ENCODE data around the gene TNFRSF6B. TPM values are rescaled to one million over a fixed set of nuclear protein-coding genes. Genes with fewer than 3 reads are reported as not detected.

Gene TNFRSF6B
- total and polyA plus RNA-seq, 2 of the 4 experiments (the other 2 are of a cell fraction) = 1.3 to 11.0 TPM

DNA sequence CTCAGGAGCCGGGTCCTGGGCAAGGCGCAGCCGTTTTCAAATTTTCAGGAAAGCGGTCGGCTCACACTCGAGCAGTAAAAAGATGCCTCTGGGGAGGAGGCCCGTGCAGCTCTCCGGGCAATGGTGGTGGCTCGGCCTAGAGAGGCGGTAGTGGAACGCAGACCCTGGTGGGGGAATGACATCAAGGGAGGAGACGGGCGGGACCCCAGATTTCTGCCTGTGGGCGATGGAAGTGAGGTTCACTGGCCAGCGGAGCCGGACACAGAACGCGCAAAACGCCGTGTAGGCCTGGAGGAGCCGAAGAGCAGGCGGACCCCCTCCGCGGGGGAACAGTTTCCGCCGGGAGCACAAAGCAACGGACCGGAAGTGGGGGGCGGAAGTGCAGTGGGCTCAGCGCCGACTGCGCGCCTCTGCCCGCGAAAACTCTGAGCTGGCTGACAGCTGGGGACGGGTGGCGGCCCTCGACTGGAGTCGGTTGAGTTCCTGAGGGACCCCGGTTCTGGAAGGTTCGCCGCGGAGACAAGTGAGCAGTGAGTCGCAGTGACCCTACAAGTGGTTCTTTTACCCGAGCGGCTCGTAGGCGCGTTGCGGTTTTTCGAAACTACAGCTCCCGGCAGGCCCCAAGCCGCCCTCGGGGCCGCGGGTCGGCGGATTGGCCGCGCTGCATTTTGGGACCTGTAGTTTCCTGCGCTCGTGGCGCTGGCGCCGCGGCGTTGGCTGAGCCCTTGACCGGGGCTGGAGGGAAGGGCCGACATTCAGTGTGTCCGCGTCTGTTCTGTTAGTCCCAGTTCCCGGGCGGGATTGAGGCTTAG is 38.3 kb upstream of the TNFRSF6B start, which contains the start of gene RTEL1:
RTEL1 (plus strand) TSS at position 376 of the 812 bp plus-strand sequence. CDS start 1,091 bp downstream, outside the sequence.
- dilution Hi-C loops (cut with HindIII; ENCODE audit: low sequenced_read_pairs, unreplicated experiment) = no loop called here
- H4K5ac ChIP-seq (ENCODE audit: low read depth, low read length) = peak within 1 kb of the TSS; percentile 81
- intact Hi-C loops (cut with micrococcal nuclease) = loop anchor here (10.0 kb wide), 1 partner anchor 123 kb away; the partner anchor contains the start of gene PTK6

More for the DNA sequence above, 38.3 kb upstream of the TNFRSF6B start, which contains the start of gene RTEL1:
- Histone ChIP-seq H3K56ac (ENCODE audit: extremely low read depth, insufficient read depth, low read length) (peak within 1 kb of the TSS; percentile 88), H3K27ac (ENCODE audit: insufficient read depth, low read length) (peak within 1 kb of the TSS; percentile 96), H3K4me2 (ENCODE audit: low read depth, low read length) (peak within 1 kb of the TSS; percentile 81), H4K8ac (ENCODE audit: low read depth in 2 of 2, low read length in 2 of 2) (peak within 1 kb of the TSS; percentile 64 to 97), H3K18ac (ENCODE audit: low read depth, low read length) (peak within 1 kb of the TSS; percentile 67; the same call in 1 of the 2 replicates), H3K27me3 (ENCODE audit: control insufficient read depth, insufficient read depth, low read length) (no peaks in the 10 kb centered on the region), H4K20me1 (ENCODE audit: insufficient read depth, low read length) (peaks cover 3% of the 10 kb centered on the region; the same call in 1 of the 2 replicates), H3K9me3 (ENCODE audit: control insufficient read depth, insufficient read depth, low read length) (no peaks in the 10 kb centered on the region), H3K14ac (replicated peaks; ENCODE audit: low read depth, low read length) (peak within 1 kb of the TSS; percentile 88), H3K9ac (ENCODE audit: low read depth, low read length) (peak within 1 kb of the TSS; percentile 93), H2AK9ac (replicated peaks; ENCODE audit: low read depth, low read length, poor library complexity) (peak within 1 kb of the TSS; percentile 88), H2BK120ac (ENCODE audit: low read depth, low read length) (peak within 1 kb of the TSS; percentile 57; the same call in 1 of the 2 replicates), H2AK5ac (ENCODE audit: low read depth, low read length) (peak within 1 kb of the TSS; percentile 90), H3K4ac (ENCODE audit: low read depth, low read length) (peak within 1 kb of the TSS; percentile 88), H4K91ac (ENCODE audit: insufficient read depth, low read depth, low read length) (peak within 1 kb of the TSS; percentile 89), H2BK20ac (ENCODE audit: low read depth, low read length) (no peak within 1 kb of the TSS), H3K9me1 (ENCODE audit: insufficient read depth, low read length) (0 out of 2 replicates have a peak, but pooled peaks cover 12% of the 10 kb centered on the region), H3K4me1 (ENCODE audit: control insufficient read depth, insufficient read depth, low read length) (peaks cover 13% of the 10 kb centered on the region), H3K4me3 (ENCODE audit: insufficient read depth, low read depth, low read length) (peak within 1 kb of the TSS; percentile 85), H3K23ac (ENCODE audit: low read depth, low read length) (peak within 1 kb of the TSS; percentile 91), H3K79me1 (ENCODE audit: low read depth in 1 of 2, low read length in 2 of 2) (peaks cover 15 to 37% of the 10 kb centered on the region in 2 experiments), H2BK15ac (ENCODE audit: low read depth, low read length) (no peak within 1 kb of the TSS; the same call in 2 of the 3 replicates), H3K36me3 (ENCODE audit: control insufficient read depth, insufficient read depth, low read length) (peaks cover 21% of the 10 kb centered on the region; the same call in 1 of the 2 replicates), H2AFZ (replicated peaks; ENCODE audit: low read length, poor library complexity) (peak within 1 kb of the TSS; percentile 98), H2BK5ac (ENCODE audit: low read depth, low read length, poor library complexity, severe bottlenecking) (peak within 1 kb of the TSS; percentile 92)
- 0% methylated on average over 42 of the region's 73 CpGs; no CpG with 5 or more reads in 1 of the 2 experiments for WGBS, 2 experiments (ENCODE audit: extremely low coverage in 2 of 2, insufficient read length in 1 of 2)
- TF ChIP-seq SMC3 (IDR thresholded peaks at IDR 0.05; ENCODE audit: low read depth, low read length) = peak; percentile 21; the same call in 1 of the 2 replicates
- no peak for TF ChIP-seq FOS (IDR thresholded peaks at IDR 0.05; ENCODE audit: low read depth, low read length)
- no peak for TF ChIP-seq POLR2A (IDR thresholded peaks at IDR 0.05; ENCODE audit: low read depth, low read length)
- TF ChIP-seq RFX5 (IDR thresholded peaks at IDR 0.05; ENCODE audit: low read depth, low read length) = no peak
- no peak for TF ChIP-seq CEBPB (IDR thresholded peaks at IDR 0.05; ENCODE audit: low read depth, low read length)
- 0 out of 2 replicates have a peak, but pooled peaks have one; percentile 20 for TF ChIP-seq ELK1 (IDR thresholded peaks at IDR 0.05; ENCODE audit: borderline replicate concordance, low read depth, low read length)
- TF ChIP-seq, protein P1, sequence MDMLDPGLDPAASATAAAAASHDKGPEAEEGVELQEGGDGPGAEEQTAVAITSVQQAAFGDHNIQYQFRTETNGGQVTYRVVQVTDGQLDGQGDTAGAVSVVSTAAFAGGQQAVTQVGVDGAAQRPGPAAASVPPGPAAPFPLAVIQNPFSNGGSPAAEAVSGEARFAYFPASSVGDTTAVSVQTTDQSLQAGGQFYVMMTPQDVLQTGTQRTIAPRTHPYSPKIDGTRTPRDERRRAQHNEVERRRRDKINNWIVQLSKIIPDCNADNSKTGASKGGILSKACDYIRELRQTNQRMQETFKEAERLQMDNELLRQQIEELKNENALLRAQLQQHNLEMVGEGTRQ (IDR thresholded peaks at IDR 0.05; ENCODE audit: low read depth, low read length) = 0 out of 2 replicates have a peak, but pooled peaks have one; percentile 1
- TF ChIP-seq CHD1 (IDR thresholded peaks at IDR 0.05; ENCODE audit: low read depth, low read length) = no peak
- TF ChIP-seq MXI1 (IDR thresholded peaks at IDR 0.05; ENCODE audit: borderline replicate concordance, low read depth, low read length) = peak; percentile 81
- peak; percentile 93 for TF ChIP-seq MAZ (IDR thresholded peaks at IDR 0.05; ENCODE audit: borderline replicate concordance, low read depth, low read length)
- DNase-seq (peak; percentile 91), ATAC-seq (ENCODE audit: low read depth) (peak; percentile 96)
- CTCF ChIA-PET = no interaction called here
- no TSS peak for BruUV-seq (replicated peaks)
- in situ Hi-C loops (cut with MboI; ENCODE audit: low sequenced_read_pairs) = no loop called here
- POLR2A ChIA-PET (ENCODE audit: unreplicated experiment) = interaction anchor here (0.6 to 0.7 kb wide), 2 partner anchors 86 to 298 kb away, joined by 3 read pairs; partner anchors contain the start of gene UCKL1
